Measurements from ENCODE around the gene OSBPL10. TPM values are rescaled to one million over a fixed set of nuclear protein-coding genes. Genes with fewer than 3 reads are reported as not detected.

OSBPL10 gene
- total RNA-seq, 1 donor from 2014 or later, result 18.8 TPM

- DNase-seq (no peak), ATAC-seq (peak in 1 of 2 donors; percentile 15)
- H3K9me3 ChIP-seq, result no peaks in the 10 kb centered on the region
- intact Hi-C loops (cut with DNase I), result no loop called here
- TF ChIP-seq CTCF (IDR thresholded peaks at IDR 0.05), result no peak
- no peaks in the 10 kb centered on the region for H3K4me1 ChIP-seq
- no peak overlapping the region for H3K4me3 ChIP-seq
- H3K36me3 ChIP-seq, result no peaks in the 10 kb centered on the region
- no peaks in the 10 kb centered on the region for H3K27me3 ChIP-seq (ENCODE audit: low read depth)
- no peak overlapping the region for H3K27ac ChIP-seq
Observed at GRCh38 chr3:31802981-31803740, 177.9 kb downstream of the OSBPL10 start.

DNA sequence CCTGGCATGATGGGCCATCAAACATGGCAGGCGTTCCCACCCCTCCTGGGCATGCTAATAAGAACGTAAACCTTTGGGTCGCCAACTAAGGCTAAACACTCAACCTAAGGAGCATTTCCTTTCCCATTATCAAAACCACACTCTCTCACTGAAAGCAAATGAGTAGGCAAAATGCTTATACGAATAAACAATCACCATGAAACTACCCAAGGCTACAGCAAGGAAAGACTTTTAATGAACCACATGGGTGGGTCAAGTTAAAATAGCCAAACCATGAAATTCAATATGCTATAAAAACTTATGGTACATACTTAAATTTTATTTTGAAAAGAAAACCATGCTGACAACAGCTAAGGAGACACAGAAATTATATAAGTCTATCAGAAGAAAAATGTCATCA is 180.6 kb downstream of the OSBPL10 start:
- ATAC-seq (no peak), DNase-seq (no peak)
- intact Hi-C loops (cut with DNase I), result no loop called here
- H3K9me3 ChIP-seq, result no peaks in the 10 kb centered on the region
- no peaks in the 10 kb centered on the region for H3K27me3 ChIP-seq (ENCODE audit: low read depth)
- no peak overlapping the region for H3K4me3 ChIP-seq
- no peaks in the 10 kb centered on the region for H3K36me3 ChIP-seq
- H3K27ac ChIP-seq, result no peak overlapping the region
- no peaks in the 10 kb centered on the region for H3K4me1 ChIP-seq
- TF ChIP-seq CTCF (IDR thresholded peaks at IDR 0.05), result no peak

DNA sequence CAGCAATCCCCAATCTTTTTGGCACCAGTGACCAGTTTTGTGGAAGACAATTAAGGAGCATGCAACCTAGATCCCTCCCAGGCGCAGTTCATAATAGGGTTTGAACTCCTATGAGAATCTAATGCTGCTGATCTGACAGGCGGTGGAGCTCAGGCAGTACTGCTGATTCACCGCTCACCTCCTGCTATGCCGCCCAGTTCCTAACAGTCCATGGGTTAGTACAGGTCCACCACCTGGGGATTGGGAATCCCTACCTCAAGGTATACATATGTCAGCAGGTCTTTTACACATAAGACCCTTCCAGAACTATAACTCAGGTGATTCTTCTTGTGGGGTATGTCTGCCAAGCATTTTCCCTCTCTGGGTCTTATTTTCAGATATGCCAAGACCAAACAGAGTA is 182.2 kb downstream of the OSBPL10 start:
- DNase-seq (no peak), ATAC-seq (no peak)
- H3K27ac ChIP-seq, result no peak overlapping the region
- intact Hi-C loops (cut with DNase I), result no loop called here
- H3K9me3 ChIP-seq, result no peaks in the 10 kb centered on the region
- no peaks in the 10 kb centered on the region for H3K4me1 ChIP-seq
- no peaks in the 10 kb centered on the region for H3K27me3 ChIP-seq (ENCODE audit: low read depth)
- no peaks in the 10 kb centered on the region for H3K36me3 ChIP-seq
- no peak for TF ChIP-seq CTCF (IDR thresholded peaks at IDR 0.05)
- no peak overlapping the region for H3K4me3 ChIP-seq

GRCh38 chr3:31793821-31794220 is 187.2 kb downstream of the OSBPL10 start:
- DNase-seq (no peak), ATAC-seq (no peak)
- TF ChIP-seq CTCF (IDR thresholded peaks at IDR 0.05), result no peak
- no peaks in the 10 kb centered on the region for H3K36me3 ChIP-seq
- H3K9me3 ChIP-seq, result no peaks in the 10 kb centered on the region
- H3K27me3 ChIP-seq (ENCODE audit: low read depth), result no peaks in the 10 kb centered on the region
- intact Hi-C loops (cut with DNase I), result no loop called here
- no peak overlapping the region for H3K4me3 ChIP-seq
- H3K4me1 ChIP-seq, result no peaks in the 10 kb centered on the region
- H3K27ac ChIP-seq, result no peak overlapping the region

GRCh38 chr3:31791090-31791430 is 190.0 kb downstream of the OSBPL10 start:
- intact Hi-C loops (cut with DNase I), result no loop called here
- Histone ChIP-seq H3K4me3 (no peak overlapping the region), H3K27ac (no peak overlapping the region), H3K27me3 (ENCODE audit: low read depth) (no peaks in the 10 kb centered on the region), H3K9me3 (no peaks in the 10 kb centered on the region), H3K36me3 (no peaks in the 10 kb centered on the region), H3K4me1 (no peaks in the 10 kb centered on the region)
- DNase-seq, result no peak
- TF ChIP-seq CTCF (IDR thresholded peaks at IDR 0.05), result no peak
- ATAC-seq, result no peak

Measured in lower lobe of right lung (tissue), 2 donors.